NAMALWA (cell line): ENCODE data around the gene KCTD21.

Experiments
- DNase-seq: peaks from one replicate; pipeline ENCODE4 v3.0.0-alpha.2; 2015; ENCODE audit warnings: low spot score

The KCTD21 gene

GRCh38 chr11:78200553-78200952 lies 12.1 kb upstream of the KCTD21 start:
- DNase-seq, result no peak

- DNase-seq, result no peak
These were observed 11.6 kb upstream of the KCTD21 start for GRCh38 chr11:78200061-78200460.

- DNase-seq, result no peak
These were observed 11.2 kb upstream of the KCTD21 start for GRCh38 chr11:78199653-78200015.

- DNase-seq, result no peak
These were observed 10.7 kb upstream of the KCTD21 start for GRCh38 chr11:78199015-78199652.

- no peak for DNase-seq
These were observed 9.4 kb upstream of the KCTD21 start for GRCh38 chr11:78197816-78198215.

GRCh38 chr11:78196661-78197091 lies 8.2 kb upstream of the KCTD21 start:
- DNase-seq, result no peak

GRCh38 chr11:78195917-78196560 lies 7.6 kb upstream of the KCTD21 start:
- no peak for DNase-seq

GRCh38 chr11:78194490-78194889 lies 6.1 kb upstream of the KCTD21 start:
- no peak for DNase-seq

- DNase-seq, result no peak
These were observed 5.4 kb upstream of the KCTD21 start for GRCh38 chr11:78193806-78194205.

GRCh38 chr11:78192911-78193351 lies 4.5 kb upstream of the KCTD21 start:
- peak; percentile 16 for DNase-seq

- DNase-seq, result no peak
These were observed 3.8 kb upstream of the KCTD21 start for GRCh38 chr11:78192223-78192719.

- DNase-seq, result no peak
These were observed 2.6 kb upstream of the KCTD21 start for GRCh38 chr11:78190871-78191538.

- no peak for DNase-seq
These were observed 1.9 kb upstream of the KCTD21 start for GRCh38 chr11:78190374-78190773.

GRCh38 chr11:78189851-78190250 lies 1.4 kb upstream of the KCTD21 start:
- peak; percentile 15 for DNase-seq

- DNase-seq, result peak; percentile 17
These were observed 823 bp upstream of the KCTD21 start for GRCh38 chr11:78189174-78189724.

GRCh38 chr11:78187366-78188285 lies 800 bp downstream of the KCTD21 start:
- no peak for DNase-seq

- no peak for DNase-seq
These were observed 7.2 kb downstream of the KCTD21 start for GRCh38 chr11:78181185-78181584.

GRCh38 chr11:78180751-78181150 lies 7.7 kb downstream of the KCTD21 start:
- DNase-seq, result no peak

- no peak for DNase-seq
These were observed 8.9 kb downstream of the KCTD21 start for GRCh38 chr11:78179459-78180071.

- no peak for DNase-seq
These were observed 11.2 kb downstream of the KCTD21 start for GRCh38 chr11:78177216-78177615.

GRCh38 chr11:78176605-78177141 lies 11.8 kb downstream of the KCTD21 start:
- no peak for DNase-seq
